ENCODE results near the gene DGKE.

DGKE gene

GRCh38 chr17:56819431-56820145, 14.4 kb upstream of the DGKE start (continued):
- TF ChIP-seq, protein P1, sequence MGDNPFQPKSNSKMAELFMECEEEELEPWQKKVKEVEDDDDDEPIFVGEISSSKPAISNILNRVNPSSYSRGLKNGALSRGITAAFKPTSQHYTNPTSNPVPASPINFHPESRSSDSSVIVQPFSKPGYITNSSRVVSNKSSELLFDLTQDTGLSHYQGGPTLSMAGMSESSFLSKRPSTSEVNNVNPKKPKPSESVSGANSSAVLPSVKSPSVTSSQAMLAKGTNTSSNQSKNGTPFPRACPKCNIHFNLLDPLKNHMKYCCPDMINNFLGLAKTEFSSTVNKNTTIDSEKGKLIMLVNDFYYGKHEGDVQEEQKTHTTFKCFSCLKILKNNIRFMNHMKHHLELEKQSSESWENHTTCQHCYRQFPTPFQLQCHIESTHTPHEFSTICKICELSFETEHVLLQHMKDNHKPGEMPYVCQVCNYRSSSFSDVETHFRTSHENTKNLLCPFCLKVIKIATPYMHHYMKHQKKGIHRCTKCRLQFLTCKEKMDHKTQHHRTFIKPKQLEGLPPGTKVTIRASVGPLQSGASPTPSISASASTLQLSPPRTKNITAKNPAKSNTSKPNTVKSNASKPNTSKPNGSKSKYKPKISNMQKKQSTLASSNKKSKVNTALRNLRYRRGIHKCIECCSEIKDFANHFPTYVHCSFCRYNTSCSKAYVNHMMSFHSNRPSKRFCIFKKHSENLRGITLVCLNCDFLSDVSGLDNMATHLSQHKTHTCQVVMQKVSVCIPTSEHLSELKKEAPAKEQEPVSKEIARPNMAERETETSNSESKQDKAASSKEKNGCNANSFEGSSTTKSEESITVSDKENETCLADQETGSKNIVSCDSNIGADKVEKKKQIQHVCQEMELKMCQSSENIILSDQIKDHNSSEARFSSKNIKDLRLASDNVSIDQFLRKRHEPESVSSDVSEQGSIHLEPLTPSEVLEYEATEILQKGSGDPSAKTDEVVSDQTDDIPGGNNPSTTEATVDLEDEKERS (tag by site-specific recombination; IDR thresholded peaks at IDR 0.05), result no peak
- peak; percentile 62; the same call in 1 of the 2 replicates for TF ChIP-seq CTCF (tag by site-specific recombination; IDR thresholded peaks at IDR 0.05)
- no peak for TF ChIP-seq ZNF561 (tag by site-specific recombination; IDR thresholded peaks at IDR 0.05; ENCODE audit: borderline replicate concordance)
- peak; percentile 84 for TF ChIP-seq ZNF654 (tag by site-specific recombination; IDR thresholded peaks at IDR 0.05; ENCODE audit: low read depth)
- peak; percentile 50; the same call in 1 of the 2 replicates for TF ChIP-seq ZNF660 (tag by site-specific recombination; IDR thresholded peaks at IDR 0.05)
- TF ChIP-seq ZNF266 (tag by site-specific recombination; IDR thresholded peaks at IDR 0.05; ENCODE audit: low read depth), result no peak
- no peak for TF ChIP-seq ZBTB44 (tag by site-specific recombination; IDR thresholded peaks at IDR 0.05)

DNA sequence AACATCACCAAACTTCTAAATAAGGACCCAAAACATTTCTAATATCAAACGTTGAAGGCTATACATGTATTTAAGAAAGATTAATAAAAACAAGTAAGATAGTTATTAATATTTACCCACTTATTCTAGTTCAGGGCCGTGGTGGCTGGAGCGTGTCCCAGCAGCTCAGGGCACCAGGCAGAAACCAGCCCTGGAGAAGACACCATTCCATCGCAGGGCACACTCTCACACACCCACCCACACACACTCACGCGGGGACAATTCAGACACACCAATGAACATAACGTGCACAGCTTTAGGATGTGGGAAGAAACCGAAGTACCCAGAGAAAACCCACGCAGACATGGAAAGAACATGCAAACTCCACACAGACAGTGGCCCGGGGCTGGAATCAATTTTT, 13.7 kb upstream of the DGKE start:
- POLR2A ChIA-PET, result interaction anchor here (1.3 to 1.7 kb wide), 2 partner anchors 14 to 93 kb away, joined by 7 to 10 read pairs; partner anchors contain the start of genes C17orf67, DGKE and TRIM25
- CTCF ChIA-PET, result interaction anchor here (0.5 to 5.4 kb wide), 59 partner anchors 7 to 1341 kb away, joined by 3 to 38 read pairs (median 4); partner anchors contain the start of gene COIL
- Histone ChIP-seq H3K9me3 (ENCODE audit: control insufficient read depth, insufficient read depth, low read depth, low read length) (no peaks in the 10 kb centered on the region), H3K36me3 (ENCODE audit: control insufficient read depth in 2 of 2, insufficient read depth in 1 of 2, low read length in 2 of 2) (no peaks in the 10 kb centered on the region), H3K4me1 (ENCODE audit: control insufficient read depth, insufficient read depth, low read length) (peaks cover 3% of the 10 kb centered on the region; the same call in 1 of the 2 replicates), H3K27ac (ENCODE audit: extremely low read depth, low read depth, low read length) (no peak overlapping the region), H3K4me3 (ENCODE audit: low read depth, low read length) (no peak overlapping the region)
- TF ChIP-seq EGR2 (tag by site-specific recombination; IDR thresholded peaks at IDR 0.05; ENCODE audit: low read depth), result peak; percentile 32; the same call in 1 of the 2 replicates
- no peak for TF ChIP-seq ZNF366 (tag by site-specific recombination; conservative IDR thresholded peaks at IDR 0.05)
- peak; percentile 58 for TF ChIP-seq ZFHX2 (tag by site-specific recombination; conservative IDR thresholded peaks at IDR 0.05)

DNA sequence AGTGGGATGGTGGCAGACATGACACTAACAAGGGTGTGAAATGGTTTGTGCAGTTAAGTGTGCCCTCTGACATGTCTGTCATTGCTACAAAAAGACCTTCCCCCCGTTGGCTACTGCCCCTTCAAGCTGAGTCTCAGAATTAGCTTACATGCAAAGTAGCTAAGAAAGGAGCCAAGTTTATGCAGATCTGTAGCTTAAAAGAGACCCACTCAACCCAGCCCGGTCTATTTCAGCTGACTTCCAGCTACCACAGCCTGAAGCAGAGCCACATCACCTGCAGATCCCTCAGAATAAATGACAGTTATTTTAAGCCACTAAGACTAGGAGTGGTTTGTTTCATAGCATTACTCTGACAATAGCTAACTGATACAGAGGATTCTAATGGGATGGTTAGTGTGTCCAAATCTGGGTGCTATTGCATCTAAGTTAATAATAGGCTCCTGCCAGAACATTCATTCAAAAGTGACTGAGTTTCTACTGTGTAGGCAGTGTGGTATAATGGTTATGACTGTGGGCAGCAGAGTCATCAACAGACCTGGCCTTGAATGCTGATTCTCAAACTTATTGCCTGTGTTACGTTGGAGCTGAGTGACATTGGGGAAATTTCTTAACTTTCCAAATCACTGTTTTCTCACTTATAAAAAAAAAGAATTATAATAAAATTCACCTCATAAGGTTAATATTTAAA, 12.0 kb upstream of the DGKE start:
- Histone ChIP-seq H3K4me1 (ENCODE audit: control insufficient read depth, insufficient read depth, low read length) (peaks cover 3% of the 10 kb centered on the region; the same call in 1 of the 2 replicates), H3K27ac (ENCODE audit: extremely low read depth, low read depth, low read length) (no peak overlapping the region), H3K4me3 (ENCODE audit: low read depth, low read length) (no peak overlapping the region), H3K36me3 (ENCODE audit: control insufficient read depth in 2 of 2, insufficient read depth in 1 of 2, low read length in 2 of 2) (no peaks in the 10 kb centered on the region), H3K9me3 (ENCODE audit: control insufficient read depth, insufficient read depth, low read depth, low read length) (no peaks in the 10 kb centered on the region)
- POLR2A ChIA-PET, result no interaction called here
- CTCF ChIA-PET, result interaction anchor here (0.5 to 4.5 kb wide), 2 partner anchors 68 to 118 kb away, joined by 3 to 22 read pairs; no protein-coding TSS in a partner anchor
- TF ChIP-seq, protein P1 (tag by site-specific recombination; IDR thresholded peaks at IDR 0.05), result no peak
- TF ChIP-seq ZNF518A (tag by site-specific recombination; conservative IDR thresholded peaks at IDR 0.05; ENCODE audit: low read depth), result no peak
- no peak for TF ChIP-seq ZNF175 (tag by site-specific recombination; IDR thresholded peaks at IDR 0.05)
- TF ChIP-seq OVOL3 (tag by site-specific recombination; IDR thresholded peaks at IDR 0.05), result no peak
- TF ChIP-seq ZNF354C (tag by site-specific recombination; IDR thresholded peaks at IDR 0.05; ENCODE audit: borderline replicate concordance, low read depth), result no peak
- TF ChIP-seq YY2 (tag by site-specific recombination; IDR thresholded peaks at IDR 0.05), result no peak

Measured in HEK293 (cell line).